ENCODE results near the gene BBX.
"Not testable (repeated sequence)": the region's sequence is repeated elsewhere in the genome, so short reads cannot be mapped to it uniquely, and the experiment has no call there.

The BBX gene

DNA sequence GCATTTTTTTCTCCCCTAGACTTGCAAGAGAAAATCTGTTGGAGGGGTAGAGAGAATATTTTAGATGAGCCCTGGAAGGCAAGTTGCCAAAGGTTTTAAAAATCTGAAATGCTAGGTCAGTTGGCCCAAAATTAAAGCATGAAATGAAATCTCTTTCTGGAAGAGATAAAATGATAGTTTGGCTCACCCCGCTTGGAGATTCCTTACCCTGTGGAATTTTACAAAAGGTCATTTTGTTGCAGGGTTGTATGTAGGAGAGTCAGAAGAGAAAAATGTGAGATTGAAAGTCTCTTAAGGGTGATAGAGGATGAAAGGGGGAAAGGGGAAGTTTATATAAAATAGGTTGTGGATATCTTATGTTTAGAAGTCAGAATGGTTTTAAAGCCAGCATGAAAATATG is 290.3 kb downstream of the BBX start:
- no peak for DNase-seq

DNA sequence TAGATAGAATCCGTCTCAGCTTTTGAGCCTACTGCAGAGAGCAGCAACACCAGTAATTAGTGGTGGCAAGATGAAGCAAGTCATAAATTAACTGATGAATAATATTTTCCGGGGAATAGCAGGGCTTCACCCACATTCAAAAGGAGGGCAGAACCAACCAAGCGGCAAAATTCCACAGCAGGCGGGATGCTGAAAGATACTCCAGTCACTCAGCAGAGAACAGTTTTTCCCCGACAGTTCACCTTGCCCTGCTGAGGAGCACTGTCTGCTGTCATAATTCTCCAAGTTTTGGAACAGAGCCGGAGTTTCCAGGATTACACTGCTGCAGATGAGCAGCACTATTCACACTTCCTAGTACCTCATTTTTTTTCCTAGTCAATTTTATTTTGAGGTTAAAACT is 293.3 kb downstream of the BBX start:
- DNase-seq: no peak

DNA sequence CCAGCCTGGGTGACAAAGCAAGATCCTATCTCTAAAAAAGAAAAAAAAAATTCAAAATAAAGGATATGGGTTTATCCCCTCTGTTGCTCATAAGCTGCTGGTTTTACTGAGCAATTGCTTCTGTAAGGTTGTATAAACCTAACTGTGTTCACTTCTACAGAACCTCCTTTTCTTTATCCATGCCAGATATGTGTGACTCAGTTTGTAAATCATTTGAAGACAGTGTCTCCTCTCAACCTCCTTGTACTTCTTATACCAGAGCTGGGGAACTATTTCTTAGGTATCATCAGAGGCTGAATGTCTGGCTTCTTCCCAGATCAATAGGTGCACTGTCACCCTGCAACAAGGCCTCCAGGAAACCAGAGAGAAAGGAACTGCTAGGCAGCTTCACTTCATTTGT is 294.3 kb downstream of the BBX start:
- DNase-seq: no peak

DNA sequence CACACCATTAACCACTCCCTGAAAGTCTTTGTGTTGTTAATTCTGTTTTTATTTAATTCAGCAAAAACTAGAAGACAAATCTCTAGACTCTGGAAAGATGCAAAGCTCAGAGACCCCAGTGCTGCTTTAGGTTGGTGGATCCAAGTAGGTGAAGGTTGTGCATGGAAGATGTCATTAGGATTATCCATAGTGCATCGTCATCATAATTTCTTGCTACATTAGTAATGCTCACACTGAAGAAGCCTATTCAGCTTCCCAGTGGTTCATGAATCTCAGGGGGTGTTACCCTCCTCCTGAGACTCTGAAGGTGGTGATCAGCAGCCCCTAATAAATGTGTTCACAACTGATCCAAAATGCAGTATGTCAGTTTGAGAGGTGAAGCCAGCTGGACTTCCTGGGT is 295.3 kb downstream of the BBX start:
- no peak for DNase-seq

DNA sequence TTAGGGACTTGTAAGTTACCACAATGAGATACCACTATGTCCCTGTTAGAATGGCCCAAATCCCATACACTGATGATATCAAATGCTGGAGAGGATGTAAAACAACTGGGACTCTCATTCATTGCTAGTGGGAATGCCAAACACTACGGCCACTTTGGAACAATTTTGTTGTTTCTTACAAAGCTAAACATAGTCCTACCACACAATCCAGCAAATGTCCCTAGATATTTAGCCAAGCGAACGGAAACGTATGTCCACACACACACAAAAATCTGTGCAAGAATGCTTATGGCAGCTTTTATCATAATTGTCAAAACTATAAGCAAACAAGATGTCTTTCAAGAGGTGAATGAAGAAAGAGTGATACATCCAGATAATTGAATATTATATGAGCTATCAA is 296.9 kb downstream of the BBX start:
- no peak for DNase-seq

DNA sequence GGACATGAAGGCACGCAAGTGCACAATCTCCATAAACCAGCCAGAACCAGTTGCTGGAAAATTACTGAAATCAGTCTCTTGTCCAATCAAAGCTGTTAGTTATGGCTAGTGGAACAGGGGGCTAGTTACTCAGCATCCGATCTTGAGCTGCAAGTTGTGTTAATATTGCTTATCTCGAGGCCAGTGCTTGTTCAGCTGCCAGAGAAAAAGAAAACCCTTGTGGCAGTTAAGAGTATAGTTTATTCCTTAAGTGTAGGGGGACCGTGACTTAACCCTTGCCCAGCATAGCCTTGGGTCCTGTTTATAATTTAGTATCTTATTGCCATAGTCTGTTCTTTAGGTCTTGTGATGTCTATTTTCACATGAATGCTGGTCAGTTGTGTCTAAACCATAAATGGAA is 299.5 kb downstream of the BBX start:
- peak; percentile 11 for DNase-seq

DNA sequence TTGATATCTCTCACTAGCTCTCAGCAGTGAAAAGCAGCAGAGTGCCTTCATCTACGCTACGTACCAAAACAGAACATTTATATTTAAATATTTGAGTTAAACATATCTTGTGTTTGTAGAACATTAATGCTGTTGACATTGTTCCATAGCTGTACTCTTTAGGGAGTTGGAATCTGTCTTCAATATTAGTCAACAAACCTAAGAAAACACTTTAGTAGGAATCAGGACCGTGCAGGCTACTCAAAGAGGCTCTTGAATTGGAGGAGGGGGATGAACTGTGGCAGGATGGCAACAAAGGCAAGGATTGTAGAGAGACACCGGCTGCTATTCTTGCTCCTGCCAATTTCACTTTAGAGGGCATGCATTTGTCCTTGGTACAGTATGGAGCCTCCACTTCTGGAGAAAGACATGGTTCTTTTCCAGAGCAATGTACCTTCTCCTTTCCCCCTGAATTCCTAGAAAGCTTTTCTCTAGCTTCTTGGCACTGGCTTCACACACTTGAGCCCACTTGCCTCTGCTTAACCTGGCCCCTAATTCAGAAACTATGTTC is 302.1 kb downstream of the BBX start:
- no peak for DNase-seq

DNA sequence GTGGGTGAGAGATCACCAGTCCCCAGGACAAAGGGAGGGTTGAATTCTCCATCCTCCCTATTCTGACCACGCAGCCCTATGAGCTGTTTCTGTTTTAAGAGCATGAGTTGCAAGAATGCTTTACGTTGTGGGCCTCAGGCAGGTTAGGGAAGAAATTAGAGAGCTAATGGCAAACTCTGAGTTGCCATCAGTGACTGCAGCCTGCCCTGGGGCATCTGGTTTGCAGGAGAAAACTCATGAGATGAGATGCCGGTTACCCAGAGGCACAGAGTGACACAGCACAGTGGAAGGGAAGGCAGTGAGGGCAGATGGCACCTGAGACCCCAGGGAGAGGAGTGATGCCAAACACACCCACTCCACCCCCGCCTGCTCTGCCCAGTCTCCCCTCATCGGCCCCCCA is 302.8 kb downstream of the BBX start:
- DNase-seq: no peak

DNA sequence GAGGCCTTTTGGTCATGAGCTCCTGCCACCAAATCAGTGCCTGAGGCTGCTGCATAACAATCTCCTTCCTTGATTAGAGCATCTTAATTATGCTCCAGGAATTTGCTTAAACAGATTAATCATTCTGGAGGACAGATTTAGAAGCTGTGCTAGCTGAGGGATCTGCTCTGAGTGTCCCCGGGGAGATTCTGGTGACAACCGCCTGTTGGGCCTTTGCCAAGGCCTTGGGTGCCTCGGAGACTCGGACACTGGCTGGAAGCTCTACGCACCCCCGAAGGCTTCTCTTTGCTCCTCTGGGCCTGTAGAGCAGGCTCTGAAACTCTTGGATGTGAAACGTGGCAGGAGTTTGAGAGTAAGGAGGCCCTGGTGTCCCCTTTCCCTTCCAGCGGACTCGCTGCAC is 304.0 kb downstream of the BBX start:
- DNase-seq: no peak

DNA sequence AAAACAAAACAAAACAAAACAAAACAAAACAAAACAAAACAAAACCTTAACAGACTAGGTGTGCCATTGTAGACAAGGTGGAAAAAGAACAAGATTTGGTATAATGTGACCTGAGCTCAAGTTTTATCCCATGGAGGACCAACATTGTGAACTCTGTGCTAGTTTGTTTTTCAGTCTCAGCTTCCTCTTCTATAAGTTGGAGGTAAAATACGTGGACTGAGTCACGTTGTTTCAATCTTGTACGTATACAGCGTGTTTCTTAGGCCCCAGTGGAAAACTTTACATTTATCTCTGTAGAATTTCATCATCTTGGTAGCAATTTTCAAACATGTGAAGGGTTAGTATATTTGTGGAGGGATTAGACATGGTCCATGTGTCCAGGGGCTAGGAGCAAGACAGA is 306.4 kb downstream of the BBX start:
- DNase-seq: no peak

DNA sequence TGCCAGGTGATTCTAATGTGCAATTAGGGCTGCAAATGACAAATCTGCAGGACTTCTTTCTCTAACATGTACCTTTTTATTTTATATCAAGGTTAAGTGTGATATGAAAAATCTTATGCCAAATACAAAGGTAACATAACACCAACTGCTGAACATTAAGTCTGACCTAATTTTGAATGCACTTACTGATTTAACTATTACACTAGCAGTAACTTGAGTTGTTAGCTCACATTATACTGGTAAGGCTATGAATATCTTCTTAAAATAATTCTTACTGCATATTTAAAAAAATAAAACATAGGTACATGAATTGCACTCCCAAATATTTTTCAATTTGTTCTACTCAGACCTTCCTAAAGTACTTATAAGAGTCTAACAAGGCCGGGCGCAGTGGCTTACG is 308.8 kb downstream of the BBX start:
- DNase-seq: no peak

DNA sequence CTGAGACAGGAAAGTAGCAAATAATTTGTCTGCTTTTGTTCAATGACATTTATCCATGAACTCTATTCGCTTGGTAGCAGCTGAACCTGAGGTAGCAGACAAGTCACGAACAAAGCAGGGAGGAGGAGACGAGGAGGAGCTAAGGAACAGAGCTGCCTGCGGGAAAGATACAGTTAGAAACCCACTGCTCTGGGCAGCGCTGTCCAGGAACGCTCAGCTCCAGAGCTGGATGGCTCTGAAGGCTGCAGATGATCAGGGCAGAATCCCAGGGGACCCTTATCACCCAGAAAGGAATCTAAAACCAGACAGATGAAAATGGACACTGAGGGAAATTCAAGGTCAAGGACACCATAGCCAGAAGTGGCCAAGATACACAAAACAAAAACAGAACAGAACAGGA is 310.3 kb downstream of the BBX start:
- DNase-seq: no peak

DNA sequence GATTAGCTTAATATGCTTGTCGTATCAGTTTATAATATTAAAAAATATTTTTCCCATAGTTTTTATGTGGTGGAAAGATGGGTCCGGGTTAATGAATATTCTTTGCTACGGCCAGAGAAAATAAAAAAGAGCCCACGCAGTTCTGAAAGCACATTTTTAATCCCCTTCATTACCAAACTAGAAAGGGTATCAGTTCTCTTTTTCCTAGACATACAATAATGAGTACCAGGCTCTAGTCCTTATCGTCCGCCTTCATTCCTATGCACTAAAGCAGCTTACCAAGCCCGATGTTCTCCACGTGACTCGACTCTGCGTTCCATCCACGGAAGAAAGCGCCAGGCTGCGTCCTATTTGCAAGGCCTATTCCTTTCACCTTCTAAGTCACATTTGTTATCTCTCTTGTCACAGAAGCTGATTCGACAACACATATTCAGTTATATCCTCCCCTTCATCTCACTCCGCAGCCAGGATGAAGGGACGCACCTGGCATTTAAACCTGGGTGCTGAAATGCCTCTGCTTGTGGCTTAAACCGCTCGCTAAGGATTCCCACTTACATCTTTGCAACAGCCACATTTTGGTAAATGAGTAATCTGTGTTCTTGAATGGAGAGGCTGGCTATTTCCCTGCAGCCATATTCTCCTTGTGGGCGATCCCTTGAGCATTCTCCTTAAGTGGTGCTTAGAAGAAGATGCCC is 311.1 kb downstream of the BBX start:
- no peak for DNase-seq

DNA sequence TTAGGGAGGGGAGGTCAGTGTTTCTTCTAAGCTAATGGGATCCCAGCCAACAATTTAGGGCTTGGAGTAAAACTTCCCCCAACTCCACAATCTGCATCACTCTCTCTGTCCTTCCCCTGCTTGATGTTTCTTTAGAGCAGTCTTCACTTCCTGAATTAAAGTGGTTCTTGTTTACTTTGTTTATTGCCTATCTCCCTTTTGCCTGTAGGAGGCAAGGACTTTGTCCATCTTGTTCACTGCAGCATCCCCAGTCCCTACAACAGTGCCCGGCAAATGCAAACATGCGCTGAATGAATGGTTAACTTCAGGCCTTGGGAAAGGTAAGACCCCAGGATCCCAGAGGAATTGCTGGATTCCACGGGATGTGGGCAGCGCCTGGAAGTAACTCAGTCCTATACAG is 312.2 kb downstream of the BBX start:
- not testable (repeated sequence) for DNase-seq

DNA sequence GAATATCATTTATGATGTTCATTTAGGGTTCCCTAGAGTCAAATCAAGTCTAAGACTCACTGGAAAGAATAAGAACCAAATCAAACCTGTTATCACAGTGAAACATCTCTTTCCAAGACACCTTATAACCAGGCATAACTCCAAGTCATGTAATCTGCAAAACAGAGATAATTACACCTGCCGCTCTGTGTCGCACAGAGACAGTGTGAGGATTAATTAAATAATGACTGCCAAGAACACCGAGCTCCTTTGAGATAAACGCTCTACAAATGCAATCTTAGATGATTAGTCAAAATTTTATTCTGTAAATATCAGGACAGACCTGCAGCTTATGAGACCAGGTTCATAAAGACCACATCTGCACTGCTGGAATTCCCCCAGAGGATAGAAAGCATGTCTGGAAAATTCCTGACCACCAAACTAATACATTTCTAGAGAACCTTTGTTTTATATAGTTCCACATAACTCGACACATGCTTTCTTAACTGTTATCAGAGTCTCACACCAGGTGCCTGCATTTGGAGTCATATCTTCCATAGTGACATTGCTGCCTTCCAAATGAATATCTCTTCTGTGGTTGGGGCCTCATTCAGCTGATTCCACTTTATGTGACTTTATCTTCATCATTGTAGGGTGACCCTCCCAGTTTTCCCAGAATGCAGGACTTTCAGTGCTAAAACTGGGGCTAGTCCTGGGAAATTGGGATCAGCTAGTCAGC is 315.3 kb downstream of the BBX start:
- DNase-seq: peak; percentile 90

DNA sequence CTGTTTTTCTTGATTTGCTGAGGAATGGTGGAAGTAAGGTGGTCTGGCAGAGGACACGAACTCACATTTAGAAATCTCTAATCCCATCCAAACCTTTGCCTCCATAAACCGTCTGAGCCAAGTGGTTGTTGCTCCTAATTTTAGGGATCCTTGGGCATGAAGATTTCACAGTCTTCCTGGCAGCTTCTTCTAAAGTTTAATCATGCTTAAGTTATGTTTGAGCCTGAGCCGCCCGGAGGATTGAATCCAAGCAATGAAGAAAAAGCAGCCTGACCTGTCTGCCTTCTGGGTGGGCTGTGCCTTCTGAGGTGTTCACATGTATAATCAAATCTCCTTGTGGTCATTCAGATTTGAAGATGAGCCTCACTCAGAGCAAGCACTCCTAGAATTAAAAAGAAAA is 319.1 kb downstream of the BBX start:
- no peak for DNase-seq

DNA sequence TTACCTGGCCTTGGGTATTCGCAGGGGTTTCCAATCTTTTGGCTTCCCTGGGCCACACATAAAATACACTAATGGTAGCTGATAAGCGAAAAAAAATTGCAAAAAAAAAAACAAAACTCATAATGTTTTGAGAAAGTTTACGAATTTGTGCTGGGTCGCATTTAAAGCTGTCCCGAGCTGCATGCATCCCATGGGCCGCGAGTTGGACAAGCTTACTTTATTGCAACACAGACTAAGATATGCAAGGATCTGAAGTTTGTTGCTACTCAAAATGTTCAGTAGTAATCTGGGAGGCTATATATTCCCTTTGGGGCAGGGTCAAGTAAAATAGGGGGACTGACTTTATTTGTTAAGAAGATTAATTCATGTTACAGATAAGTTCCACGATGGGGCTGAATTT is 320.2 kb downstream of the BBX start:
- no peak for DNase-seq

DNA sequence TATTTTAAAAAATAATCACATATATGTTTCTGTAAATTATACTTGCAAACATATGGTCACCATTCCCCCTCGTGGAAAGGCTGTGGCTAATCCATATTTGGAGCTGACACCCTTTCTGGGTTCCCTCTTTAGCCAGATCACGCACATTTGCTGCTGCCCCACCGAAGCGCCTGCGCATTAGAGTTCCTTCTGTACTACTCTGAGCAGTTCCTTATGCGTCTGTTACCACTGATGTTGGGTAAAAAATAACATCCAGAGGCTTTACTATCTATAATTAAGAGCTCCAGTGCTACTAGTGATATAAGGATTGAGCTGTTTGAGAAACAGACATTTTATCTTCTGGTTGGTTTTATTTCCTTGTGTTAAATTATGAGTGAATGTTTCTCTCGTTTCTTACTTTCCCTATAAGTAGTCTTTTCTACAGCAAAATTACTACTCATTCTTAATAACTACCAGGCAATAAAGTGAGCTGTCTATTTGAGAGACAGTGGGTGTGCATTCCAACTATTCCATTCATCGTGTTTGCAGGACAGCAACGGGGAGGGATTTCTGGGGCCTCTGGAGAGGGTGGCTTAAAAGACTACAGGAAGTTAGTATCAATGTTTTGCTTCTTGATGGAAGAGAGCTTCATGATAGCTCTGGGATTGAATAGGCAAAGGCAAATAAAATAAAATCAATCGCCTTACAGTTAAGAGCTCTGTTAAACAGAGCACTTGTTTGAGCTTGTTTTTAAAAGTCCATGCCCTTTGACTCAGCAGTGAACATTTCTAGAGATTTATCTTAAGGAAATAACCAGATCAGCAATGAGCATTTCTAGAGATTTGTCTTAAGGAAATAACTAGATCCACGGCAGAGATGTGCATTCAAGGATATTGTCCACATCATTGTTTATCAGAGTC is 322.9 kb downstream of the BBX start:
- no peak for DNase-seq

DNA sequence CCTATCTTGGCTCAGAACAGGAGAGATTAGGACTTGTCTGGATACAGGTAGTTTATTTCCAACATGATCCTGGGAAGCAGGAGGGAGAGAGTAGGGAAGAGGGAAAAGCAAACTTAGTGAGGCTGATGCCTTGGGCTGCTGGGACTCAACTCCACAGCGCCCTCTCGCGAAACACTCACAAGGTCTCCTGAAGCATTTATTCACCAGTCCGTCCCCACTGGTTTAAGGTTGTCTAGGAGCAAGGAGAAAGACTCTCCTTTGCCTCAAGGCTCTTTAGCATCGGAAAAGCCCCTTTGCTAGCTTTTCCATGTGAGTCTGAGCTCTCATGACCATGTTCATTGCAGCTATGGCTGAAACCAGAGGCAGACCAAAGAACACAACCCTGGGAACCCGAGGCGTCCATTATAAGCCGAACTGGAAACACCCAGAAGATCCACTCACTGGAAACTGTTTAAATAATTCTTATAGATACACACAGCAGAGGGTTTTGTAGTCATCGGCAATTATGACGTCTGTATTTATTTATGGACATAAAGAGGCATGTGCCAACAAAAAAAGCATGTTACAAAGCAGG is 323.6 kb downstream of the BBX start:
- peak; percentile 64 for DNase-seq

DNA sequence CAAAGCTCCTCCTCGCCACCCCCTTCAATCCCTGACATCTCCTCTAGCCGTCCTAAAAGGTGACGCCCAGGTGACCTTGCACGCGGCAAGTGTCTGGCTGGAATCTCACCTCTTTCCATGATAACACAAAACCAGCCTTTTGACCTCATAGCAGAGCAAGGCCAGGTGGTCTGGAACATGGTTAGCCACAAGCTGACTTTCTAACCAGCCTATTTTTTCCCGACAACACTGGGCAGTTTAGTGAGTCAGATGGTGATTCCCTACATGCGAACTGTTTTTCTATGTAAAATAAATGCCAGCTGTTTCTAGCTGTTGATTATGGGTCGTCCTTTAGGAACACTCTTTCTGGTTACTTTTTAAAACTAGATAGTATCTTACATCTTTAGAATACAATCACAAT is 325.0 kb downstream of the BBX start:
- no peak for DNase-seq

DNA sequence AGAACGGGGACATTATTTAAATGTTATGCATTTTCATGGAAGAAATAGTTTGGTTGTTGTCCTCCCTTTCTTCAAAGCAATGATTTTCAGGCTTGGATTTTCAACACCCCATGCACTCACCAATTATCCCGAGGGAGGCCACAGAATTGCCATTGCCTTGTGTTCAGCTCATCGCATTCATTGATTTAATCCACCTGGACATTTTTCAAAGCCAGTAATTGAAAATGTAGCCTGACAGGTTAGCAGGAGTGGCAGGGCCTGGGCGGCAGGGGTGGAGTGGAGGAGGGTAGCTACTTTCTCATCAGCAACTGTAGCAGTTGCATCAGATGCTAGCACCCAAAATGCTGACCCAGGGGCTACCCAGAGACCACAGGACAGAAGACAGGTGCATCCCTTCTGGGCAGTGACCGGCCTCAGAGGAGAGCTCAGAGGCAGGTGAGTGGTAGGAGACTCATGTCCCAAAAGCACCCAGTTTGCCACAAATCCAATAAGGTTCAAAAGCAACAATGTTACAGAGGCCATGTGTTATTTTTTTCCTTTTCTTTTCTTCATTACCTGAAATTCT is 325.7 kb downstream of the BBX start:
- DNase-seq: no peak

DNA sequence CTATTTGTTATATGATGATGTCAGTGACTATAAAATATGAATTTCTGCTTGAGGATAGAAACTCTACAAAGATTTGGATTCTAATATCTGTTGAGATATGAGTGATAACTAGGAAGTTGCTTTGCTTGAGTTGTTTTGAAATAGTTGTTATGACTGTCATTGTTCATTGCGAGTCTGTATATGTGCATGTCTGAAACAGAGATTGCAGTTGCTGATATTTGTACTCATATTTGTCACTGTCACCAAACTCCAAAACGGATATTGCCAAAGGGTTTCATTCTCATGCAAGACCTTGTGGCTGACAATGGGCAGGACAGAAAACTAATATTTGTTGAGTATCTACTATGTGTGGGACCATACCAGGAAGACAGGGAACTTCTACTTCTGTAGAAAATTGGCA is 327.9 kb downstream of the BBX start:
- no peak for DNase-seq

DNA sequence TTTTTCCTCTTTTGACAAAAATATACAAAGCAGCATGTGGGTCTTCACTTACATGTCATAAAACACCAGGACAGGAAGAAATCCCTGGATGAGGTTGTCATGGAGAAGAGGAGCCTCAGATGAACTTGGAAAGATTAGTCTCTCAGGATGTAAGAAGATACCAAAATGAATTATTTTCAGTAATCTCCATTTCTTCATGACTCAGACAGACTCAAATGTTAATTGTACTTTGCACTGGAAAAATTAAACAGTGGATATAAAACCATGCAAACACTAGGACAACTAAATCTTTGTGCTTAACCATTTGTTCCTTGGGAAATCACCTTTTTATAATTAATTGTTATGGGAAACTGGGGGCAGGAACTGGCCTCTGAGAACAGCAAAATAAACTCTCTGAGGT is 331.1 kb downstream of the BBX start:
- no peak for DNase-seq
